GM18511 (cell line): ENCODE data around the gene DPH1.
A peak's percentile ranks its signal among the peaks of the same experiment; 100 is the strongest.

ENCODE experiments used
- ATAC-seq: cut with Tn5 transposase; IDR thresholded peaks from one replicate; pipeline ENCODE4 v1.9.1; 2021; ENCODE audit warnings: mild to moderate bottlenecking, moderate library complexity; ENCODE audit not compliant: unreplicated experiment

DPH1 gene

DNA sequence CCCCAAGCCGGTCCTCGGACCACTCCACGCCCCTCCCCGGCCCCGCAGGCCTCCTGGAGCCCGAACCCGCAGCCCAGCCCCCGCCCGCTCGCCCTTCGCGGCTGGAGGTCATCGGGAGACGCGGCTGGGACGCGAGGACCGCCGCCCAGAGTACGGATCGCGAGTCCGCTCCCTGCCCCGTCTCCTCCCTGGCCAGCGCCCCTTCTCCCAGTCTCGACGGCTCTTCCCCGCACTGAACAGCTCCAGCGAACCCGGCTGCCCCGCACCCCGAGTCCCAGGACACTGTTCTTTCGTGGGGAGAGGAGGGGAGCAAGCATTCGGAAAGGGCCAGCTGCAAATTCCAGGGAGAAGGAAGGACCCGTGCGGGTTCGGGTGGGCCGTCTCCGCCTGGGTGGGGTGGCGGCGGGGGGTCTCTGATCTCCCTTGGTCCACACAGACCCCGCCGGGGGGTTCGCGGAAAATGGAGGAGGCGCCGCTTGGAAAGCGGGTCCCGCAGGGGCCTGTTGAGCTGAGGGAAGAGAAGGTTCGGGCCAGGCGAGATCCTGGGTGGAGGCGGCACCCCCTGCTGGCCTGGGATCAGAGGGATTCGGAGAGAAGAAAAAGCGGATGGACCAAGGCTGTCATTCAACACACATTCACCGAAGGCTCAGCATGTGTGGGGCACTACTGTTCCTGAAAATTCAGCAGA lies 4.2 kb upstream of the DPH1 start:
- no peak for ATAC-seq

DNA sequence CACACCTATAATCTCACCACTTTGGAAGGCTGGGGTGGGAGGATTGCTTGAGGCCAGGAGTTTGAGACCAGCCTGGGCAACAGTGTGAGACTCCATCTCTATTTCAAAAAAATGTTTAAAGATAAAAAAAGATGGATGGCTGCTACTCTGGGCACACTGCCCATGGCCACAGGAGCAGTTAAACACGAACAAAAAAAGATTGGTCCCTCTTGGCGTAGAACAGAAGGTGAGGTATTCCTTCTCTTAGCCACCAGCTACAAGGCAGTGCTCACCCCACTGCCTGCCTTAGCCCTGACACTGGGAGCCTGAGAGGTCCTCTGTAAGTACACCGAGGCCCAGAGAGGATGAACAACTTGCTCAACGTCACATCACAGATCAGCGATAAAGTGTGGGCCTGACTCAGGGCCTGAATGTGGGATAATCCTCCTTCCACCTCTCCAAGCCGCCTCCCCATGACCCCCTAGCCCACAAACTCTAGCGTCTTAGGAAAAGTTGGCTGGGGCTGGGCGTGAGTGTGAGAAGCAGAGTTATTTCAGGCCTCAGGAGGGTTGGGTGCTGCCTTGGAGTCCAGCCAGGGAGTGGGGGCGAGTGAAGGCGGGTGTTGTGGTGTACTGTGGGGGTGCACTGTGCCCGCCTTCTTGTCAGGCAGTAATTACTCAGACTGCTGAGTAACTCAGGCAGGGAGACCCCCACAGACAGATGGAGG lies 2.3 kb upstream of the DPH1 start:
- no peak for ATAC-seq

DNA sequence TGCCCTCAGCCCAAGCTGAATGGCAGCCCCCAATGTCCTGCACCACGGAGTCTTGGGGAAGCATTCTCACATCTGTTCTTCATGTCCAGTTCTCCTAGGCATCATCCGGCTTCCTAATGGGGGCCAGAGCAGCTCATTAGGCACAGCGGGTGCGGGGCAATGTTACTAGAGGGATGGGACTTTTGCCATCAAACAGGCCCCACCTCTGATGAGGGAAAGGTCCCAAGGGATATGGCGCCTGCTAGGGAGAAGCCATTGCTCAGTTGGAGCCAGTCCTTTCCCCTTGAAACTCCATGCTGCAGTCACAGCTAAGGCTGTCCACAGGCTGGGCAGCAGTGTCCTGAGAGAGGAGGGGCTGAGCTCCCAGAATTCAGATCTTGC lies 1.7 kb upstream of the DPH1 start:
- no peak for ATAC-seq

DNA sequence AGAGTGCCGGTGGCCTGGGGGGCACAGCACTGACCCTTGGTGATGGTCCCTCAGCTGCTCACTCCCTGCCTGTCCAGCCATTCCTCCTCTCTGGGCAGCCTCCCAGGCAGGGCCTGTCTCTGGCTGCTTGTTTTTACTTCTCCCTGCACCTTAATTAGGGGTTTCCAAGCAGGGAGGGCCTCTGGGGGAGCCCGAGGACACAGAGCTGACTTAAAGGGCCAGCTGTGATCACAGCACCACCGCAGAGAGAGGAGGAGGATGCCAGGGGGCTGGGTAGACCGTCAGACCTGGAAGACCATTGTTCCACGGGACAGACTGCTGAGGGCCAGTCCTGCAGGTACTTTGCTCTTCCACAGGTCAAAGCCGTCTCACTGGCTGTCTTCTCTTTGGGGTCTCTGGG lies 1.2 kb upstream of the DPH1 start:
- ATAC-seq: no peak

DNA sequence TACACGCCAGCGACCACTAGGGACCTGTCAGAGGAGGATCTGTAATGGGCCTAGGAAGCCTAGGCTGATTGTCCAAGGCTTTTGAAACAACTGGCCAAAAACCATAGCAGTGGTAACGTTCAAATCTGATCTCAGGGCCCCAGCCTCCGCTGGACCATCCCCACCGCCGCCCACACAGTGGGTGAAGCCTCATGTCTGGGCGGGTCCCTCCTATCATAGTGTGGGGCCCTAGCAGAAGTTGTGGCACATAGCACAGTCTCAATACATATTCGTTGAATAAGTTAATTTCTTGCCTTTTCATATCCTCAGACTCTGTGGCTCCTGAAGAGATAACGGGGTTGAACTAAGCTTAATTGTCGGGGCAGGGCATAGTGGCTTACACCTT lies 818 bp downstream of the DPH1 start:
- peak; percentile 28 for ATAC-seq

DNA sequence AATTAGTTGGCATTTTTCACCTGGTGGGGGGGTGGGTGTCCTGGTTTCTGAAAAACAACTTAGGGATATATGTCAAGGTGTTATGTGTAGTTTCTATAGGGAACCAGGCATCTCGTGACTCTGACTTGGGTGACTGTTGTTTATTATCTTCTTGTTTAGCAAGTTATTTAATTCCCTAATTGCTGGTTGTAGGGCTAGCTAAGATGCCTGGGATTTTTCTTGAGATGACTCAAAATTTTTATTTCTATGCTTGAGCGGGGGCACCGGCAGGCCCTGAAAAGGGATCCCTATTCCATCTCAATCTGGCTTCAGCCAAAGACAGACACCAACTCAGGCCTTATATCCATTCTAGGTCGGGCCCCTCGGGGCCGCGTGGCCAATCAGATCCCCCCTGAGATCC lies 3.2 kb downstream of the DPH1 start:
- no peak for ATAC-seq

DNA sequence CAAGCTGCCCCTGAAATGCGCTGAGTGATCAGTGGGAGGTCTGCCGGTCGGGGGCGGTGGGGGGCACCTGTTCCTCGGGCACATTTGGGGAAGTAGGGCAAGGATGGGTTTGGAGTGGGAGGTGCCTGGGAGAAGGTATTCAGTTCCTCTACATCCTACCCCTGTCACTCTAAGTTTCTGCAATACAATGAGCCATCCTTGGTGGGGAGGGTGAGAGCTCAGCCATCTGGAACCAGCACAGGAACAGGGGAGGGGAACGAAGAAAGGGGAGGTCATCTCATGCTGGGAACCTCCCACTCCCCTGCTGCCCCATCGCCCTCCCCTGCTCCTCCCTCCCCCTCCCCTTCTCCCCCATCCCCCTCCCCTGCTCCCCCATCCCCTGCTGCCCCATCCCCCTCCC lies 4.2 kb downstream of the DPH1 start:
- no peak for ATAC-seq

DNA sequence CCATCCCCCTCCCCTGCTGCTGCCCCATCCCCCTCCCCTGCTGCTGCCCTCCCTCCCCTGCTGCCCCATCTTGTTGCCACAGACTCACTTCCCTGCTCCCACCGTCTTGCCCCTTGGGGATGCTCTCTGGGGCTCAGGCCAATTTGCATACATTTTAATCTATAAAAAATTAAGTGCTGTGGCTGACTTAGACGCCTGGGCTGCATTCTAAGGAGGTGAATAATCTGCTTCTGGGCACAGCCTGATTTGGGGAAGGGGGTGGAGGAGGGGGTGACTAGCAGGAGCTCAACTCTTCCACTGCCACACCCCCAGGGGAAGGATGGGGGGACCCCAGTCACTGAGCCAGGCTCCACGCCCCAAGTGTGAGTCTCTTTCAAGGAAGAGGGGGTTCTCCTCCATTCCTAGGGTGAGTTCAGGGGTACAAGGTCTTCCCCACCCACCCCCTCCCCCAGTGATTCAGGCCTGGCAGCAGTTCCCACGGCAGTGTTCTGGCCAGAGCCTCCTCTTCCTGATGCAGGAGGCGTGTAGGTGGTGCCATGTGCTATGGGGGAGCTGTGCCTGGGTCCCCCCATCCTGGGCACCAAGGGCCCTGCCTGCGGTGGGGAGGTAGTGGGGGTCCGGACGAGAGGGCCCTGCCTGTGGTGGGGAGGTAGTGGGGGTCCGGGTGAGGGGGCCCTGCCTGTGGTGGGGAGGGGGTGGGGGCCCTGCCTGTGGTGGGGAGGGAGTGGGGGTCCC lies 5.0 kb downstream of the DPH1 start:
- no peak for ATAC-seq

DNA sequence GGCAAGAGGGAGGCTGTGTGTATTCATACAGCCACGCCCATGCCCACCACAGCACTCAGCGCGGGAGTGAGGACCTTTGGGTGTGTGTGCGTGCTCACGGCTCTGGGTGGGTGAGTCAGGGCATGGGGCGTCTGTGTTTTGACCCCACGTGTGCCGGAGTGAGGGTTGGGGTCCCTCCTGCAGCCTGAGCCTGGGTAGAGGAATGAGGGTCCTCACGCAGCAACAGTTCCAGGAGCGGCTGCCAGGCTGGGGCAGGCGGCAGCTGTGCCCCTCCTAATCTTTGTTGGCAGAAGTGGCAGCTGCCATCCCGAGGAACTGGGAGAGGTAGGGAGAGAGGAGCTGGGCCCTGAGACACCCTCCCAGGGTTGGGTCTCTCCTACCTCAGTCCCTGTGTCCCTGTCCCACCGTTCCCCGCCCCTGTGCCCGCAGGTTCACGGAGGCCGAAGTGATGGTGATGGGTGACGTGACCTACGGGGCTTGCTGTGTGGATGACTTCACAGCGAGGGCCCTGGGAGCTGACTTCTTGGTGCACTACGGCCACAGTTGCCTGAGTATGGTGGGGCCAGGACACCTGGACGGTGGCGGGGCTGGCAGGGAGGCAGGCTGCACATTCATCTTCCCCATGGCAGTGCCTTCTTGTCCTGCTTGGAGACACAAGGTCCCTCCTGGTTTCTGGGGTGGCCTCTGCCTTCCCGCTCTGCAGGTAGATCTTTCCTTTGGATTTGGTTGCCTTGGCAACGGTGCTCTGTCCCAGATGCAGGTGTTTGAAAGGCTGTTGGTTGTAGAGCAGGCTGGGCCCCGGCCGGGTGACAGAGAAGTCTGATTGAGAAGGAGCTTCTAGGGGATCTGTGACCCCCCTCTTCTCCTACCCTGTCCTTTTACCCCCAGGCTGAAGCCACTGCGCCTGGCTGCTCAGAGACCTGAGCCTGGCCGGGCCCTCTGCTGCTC lies 5.9 kb downstream of the DPH1 start:
- no peak for ATAC-seq

DNA sequence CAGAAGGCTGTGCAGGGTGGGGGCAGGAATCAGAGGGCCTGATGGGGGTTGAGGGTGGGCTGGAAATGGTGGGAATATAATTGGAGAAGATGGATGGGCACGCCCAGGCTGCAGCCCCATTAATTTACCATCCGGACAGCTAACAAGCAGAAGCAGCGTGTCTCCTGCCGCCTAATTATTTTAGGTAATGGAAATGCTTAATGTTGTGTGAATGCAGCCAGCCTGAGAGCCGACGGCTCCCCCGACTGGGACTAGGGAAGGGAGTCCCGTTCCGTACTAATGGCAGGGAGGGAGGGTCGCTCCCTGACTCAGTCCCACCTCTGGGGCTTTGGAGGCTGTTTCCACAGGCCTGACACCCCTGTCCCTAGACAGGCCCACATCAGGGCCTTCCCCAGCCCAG lies 7.2 kb downstream of the DPH1 start:
- no peak for ATAC-seq

DNA sequence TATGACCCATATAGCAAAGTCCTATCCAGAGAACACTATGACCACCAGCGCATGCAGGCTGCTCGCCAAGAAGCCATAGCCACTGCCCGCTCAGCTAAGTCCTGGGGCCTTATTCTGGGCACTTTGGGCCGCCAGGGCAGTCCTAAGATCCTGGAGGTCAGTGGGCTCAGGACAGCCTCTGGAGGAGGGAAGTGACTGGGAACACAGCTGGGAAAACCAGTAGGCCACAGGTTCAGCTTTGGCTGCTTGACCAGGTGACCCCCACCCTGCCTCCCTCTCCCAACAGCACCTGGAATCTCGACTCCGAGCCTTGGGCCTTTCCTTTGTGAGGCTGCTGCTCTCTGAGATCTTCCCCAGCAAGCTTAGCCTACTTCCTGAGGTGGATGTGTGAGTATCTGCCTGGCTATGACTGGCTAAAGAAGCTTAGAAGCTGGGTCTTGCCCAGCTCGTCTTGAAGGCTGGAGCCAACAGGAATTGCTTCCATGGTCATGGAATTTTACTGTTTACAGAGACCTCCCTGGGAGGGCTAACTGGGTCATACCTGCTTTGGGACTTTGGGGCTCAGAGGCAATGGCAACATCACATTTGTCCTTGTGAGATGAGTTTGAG lies 10.4 kb downstream of the DPH1 start:
- no peak for ATAC-seq

DNA sequence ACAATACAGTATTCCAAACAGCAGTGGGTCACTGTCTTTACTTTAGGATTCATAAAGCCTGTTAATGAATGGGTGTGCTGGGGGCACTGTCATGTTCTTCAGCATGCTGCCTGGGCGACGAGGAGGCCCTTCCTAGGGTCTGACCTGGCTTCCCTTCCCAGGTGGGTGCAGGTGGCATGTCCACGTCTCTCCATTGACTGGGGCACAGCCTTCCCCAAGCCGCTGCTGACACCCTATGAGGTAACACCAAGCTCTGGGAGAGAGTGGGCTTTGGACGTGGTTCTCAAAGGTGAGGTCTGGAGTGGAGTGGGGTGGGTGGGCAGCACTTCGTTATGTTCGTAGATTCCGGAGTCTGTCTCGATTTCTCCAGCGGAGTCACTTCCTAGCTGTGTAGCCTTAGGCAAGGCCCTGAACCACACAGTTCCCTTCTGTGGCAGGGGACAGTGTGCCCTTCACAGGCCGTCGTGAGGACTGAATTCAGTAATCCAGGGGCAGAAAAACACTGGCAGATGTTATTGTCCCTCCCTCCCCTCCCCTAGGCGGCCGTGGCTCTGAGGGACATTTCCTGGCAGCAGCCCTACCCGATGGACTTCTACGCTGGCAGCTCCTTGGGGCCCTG lies 11.1 kb downstream of the DPH1 start:
- ATAC-seq: no peak

DNA sequence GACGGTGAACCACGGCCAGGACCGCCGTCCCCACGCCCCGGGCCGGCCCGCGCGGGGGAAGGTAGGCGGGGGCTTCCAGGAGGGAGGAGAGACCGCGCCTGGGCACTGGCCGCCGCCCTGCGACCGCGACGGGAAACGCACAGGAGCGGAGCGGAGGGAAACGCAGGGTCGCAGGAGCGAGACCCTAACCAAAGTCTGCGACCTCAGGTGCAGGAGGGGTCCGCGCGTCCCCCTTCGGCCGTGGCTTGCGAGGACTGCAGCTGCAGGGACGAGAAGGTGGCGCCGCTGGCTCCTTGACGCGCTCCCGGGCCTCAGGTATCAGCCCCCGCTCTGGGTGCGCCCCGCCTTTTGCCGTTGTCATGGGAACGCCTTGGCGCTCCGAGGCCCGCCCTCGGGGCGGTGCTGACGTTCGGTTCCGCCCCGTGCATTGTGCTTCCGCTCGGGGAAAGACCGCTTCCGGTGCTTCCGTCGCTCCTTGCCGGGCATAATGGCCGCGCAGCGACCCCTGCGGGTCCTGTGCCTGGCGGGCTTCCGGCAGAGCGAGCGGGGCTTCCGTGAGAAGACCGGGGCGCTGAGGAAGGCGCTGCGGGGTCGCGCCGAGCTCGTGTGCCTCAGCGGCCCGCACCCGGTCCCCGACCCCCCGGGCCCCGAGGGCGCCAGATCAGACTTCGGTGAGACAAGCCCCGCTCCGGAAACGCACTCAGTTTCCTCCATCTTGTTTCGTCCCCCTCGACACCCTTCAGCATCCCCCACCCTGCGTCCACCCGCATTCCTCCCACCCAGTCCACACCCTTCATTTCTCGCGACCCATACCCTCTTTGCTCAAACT lies 11.8 kb downstream of the DPH1 start, which contains the start of gene OVCA2:
TSS of gene OVCA2 (plus strand) at position 462 of the 829 bp plus-strand sequence. CDS start at position 488, 26 bp downstream.
- ATAC-seq: peak; percentile 95

DNA sequence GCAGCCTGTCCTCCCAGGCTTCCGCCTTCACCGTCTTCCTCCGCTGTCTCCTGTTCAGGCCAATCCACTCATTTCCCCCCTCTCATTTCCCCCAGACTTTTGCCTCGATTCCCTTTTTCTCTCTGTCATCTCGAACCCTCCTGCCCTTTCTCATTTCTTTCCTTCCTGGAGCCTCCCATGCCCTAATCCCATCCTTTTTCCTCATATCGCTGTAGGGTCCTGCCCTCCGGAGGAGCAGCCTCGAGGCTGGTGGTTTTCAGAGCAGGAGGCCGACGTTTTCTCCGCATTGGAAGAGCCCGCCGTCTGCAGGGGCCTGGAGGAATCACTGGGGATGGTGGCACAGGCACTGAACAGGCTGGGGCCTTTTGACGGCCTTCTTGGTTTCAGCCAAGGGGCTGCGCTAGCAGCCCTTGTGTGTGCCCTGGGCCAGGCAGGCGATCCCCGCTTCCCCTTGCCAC lies 12.5 kb downstream of the DPH1 start:
- no peak for ATAC-seq

DNA sequence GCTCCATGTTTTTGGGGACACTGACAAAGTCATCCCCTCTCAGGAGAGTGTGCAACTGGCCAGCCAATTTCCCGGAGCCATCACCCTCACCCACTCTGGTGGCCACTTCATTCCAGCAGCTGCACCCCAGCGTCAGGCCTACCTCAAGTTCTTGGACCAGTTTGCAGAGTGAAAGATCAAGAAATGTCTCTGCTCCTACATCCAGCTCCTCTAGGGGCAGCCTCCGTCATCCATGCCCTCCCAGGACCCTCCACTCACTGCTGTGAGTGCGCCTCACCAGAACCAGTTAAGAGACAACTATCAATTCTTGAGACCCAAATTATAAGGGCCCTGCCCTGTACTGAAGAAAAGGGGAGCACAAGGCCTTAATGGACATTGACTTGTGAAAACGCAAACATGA lies 13.0 kb downstream of the DPH1 start:
- ATAC-seq: no peak

DNA sequence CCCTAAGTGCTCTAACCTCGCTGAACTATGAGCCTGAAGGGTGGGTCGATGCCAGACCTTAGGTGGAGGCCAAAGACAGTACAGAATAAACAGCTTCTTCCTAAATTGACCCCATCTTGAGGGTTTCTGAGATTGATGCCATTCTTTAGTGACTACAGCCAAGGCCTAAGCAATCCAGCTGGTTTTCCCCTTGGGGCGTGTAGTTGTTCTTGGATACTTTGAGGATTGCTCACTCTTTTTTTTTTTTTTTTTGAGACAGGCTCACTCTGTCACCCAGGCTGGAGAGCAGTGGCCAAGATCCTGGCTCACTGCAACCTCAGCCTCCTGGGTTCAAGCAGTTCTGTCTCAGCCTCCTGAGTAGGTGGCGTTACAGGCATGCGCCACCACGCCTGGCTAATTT lies 13.8 kb downstream of the DPH1 start:
- ATAC-seq: no peak

DNA sequence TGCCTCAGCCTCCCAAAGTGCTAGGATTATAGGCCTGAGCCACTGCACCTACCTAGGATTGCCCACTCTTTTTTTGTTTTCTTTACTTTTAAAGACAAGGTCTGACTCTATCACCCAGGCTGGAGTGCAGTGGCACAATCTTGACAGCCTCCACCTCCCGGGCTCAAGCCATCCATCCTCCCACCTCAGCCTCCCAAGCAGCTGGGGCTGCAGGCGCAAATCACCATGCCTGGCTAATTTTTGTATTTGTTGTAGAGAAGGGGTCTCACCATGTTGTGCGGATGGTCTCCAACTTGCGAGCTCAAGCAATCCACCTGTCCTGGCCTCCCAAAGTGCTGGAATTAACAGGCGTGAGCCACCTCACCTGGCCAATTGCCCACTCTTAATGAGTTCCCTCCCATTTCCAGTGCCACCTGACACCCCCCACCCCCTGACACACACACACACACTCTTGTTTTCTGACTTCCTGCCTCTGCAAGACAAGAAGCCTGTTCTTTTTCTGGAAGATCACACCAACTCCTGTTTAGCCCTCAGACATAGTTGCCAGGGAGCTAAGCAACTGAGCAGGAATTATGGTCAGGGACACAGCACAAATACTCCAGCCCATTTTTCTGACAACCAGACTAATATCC lies 14.4 kb downstream of the DPH1 start:
- no peak for ATAC-seq

DNA sequence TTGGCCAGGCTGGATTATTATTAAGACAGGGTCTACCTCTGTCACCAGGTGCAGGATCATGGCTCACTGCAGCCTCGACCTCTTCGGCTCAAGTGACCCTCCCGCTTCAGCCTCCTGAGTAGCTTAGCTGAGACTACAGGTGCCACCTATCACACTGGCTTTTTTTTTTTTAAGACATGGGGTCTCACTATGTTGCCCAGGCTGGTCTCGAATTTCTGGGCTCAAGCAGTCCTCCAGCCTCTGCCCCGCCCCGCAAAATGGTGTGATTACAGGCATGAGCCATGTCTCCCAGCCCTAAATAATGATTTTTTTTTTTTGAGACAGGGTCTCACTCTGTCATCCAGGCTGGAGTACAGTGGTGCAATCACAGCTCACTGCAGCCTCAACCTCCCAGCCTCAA lies 17.6 kb downstream of the DPH1 start:
- ATAC-seq: no peak

DNA sequence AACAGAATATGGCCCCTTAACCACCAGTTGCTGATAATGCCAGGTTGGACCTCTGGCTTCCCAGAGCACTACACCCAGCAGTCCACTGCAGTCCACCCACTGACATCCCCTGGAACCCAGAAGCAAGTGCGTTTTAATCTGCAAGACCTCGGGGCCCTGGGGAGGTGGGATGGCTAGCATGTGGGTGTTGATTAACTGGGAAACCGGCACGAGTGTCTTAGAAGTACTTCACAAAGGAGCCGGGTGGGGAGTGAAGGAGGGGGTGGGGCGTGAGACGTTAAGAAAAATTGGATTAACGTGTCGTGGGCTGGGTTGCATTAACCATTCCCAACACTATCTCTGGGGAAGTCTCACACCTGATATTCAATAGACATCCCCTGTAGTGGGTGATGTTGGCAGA lies 18.9 kb downstream of the DPH1 start:
- ATAC-seq: no peak
